GM12878 (cell line): ENCODE measurements around the gene SRBD1. TPM values are rescaled to one million over a fixed set of nuclear protein-coding genes. Genes with fewer than 3 reads are reported as not detected.

Experiments used
- ATAC-seq: fragments of 200-7000 bp; cut with Tn5 transposase; 3 replicates; pipeline ENCODE4 v1.9.1; 2020; ENCODE audit warnings: mild to moderate bottlenecking, moderate library complexity
- BruUV-seq: library from RNA; stranded (reverse); fragments of 400-500 nt; replicated peaks from 2 replicates; lab custom pipeline; 2021; lab: Mats Ljungman, UMichigan
- CTCF ChIA-PET: fragments of 300-600 bp; sonication (Branson Sonifier 250); formaldehyde crosslinking; extraction: SDS; loops from one replicate; lab custom pipeline; 2021; ENCODE audit warnings: inconsistent platforms; lab: Yijun Ruan, JAX
- POLR2A ChIA-PET: fragments of 350-600 bp; formaldehyde crosslinking; extraction: SDS; loops from one replicate; lab custom pipeline; 2021; ENCODE audit warnings: inconsistent platforms; lab: Charles Lee
- RAD21 ChIA-PET: fragments of 300-600 bp; sonication (Branson Sonifier 250); formaldehyde crosslinking; loops from one replicate; lab custom pipeline; 2023; ENCODE audit warnings: antibody characterized with exemption; ENCODE audit not compliant: unreplicated experiment; lab: Charles Lee
- SMC1A ChIA-PET: fragments of 300-600 bp; sonication (Branson Sonifier 250); formaldehyde crosslinking; loops from one replicate; lab custom pipeline; 2023; ENCODE audit not compliant: unreplicated experiment, uncharacterized antibody; lab: Charles Lee
- DNase-seq: peaks from one replicate; pipeline ENCODE4 v3.0.0-alpha.2; 2011; ENCODE audit warnings: low read depth, low spot score
- FAIRE-seq: peaks from 3 replicates; lab custom pipeline; 2011; peaks lifted over from hg19 to GRCh38; lab: Jason Lieb, UNC
- H2AFZ ChIP-seq: 2 replicates; pipeline ENCODE4 v1.6.0; 2011; ENCODE audit warnings: low read depth, low read length, control low read depth; ENCODE audit not compliant: control insufficient read depth
- H3K27ac ChIP-seq: 2 replicates; pipeline ENCODE4 v1.5.1; 2011; ENCODE audit warnings: control low read depth; ENCODE audit not compliant: control insufficient read depth, insufficient read depth
- H3K27me3 ChIP-seq, 2 experiments: replicated peaks in 1 of 2; 2 replicates each; pipeline versions ENCODE4 v1.6.0 to v1.6.1; 2011; ENCODE audit warnings: low read length in 1 of 2; ENCODE audit not compliant: control insufficient read depth in 2 of 2, insufficient read depth in 2 of 2
- H3K36me3 ChIP-seq, 2 experiments: 2 replicates each; pipeline ENCODE4 v1.5.1; 2011; ENCODE audit warnings: low read length in 1 of 2; ENCODE audit not compliant: control insufficient read depth in 2 of 2, insufficient read depth in 2 of 2
- H3K4me1 ChIP-seq: 2 replicates; pipeline ENCODE4 v1.6.1; 2011; ENCODE audit warnings: mild to moderate bottlenecking, low read length, moderate library complexity, mixed read lengths; ENCODE audit not compliant: control insufficient read depth, insufficient read depth
- H3K4me2 ChIP-seq: 2 replicates; pipeline ENCODE4 v1.6.0; 2011; ENCODE audit warnings: control low read depth; ENCODE audit not compliant: control insufficient read depth, insufficient read depth
- H3K4me3 ChIP-seq: fragments of 200-600 bp; sonication (generic); 2 replicates; pipeline ENCODE4 v1.5.1; 2016
- H3K79me2 ChIP-seq: 2 replicates; pipeline ENCODE4 v1.6.0; 2011; ENCODE audit warnings: low read length; ENCODE audit not compliant: control insufficient read depth, insufficient read depth
- H3K9ac ChIP-seq: 2 replicates; pipeline ENCODE4 v1.8.0; 2011; ENCODE audit warnings: low read length, control low read depth, mixed read lengths; ENCODE audit not compliant: control insufficient read depth, insufficient read depth
- H3K9me3 ChIP-seq: replicated peaks from 3 replicates; pipeline ENCODE4 v1.5.1; 2011; ENCODE audit warnings: mild to moderate bottlenecking, low read length; ENCODE audit not compliant: control insufficient read depth, insufficient read depth
- H4K20me1 ChIP-seq: 2 replicates; pipeline ENCODE4 v1.6.0; 2011; ENCODE audit not compliant: control insufficient read depth, insufficient read depth
- ASH2L ChIP-seq: fragments of 300-600, 200-600 bp; sonication (generic); IDR thresholded peaks from 2 replicates; pipeline ENCODE4 v1.6.1; 2017; ENCODE audit warnings: low read depth, mild to moderate bottlenecking, borderline replicate concordance
- ATF3 ChIP-seq: IDR thresholded peaks from 2 replicates; pipeline ENCODE4 v1.6.1; 2011; ENCODE audit warnings: low read depth, mild to moderate bottlenecking, low read length, moderate library complexity, borderline replicate concordance; ENCODE audit errors: extremely low read depth
- BACH1 ChIP-seq: fragments of 450-650 bp; IDR thresholded peaks from 2 replicates; pipeline ENCODE4 v1.6.1; 2017; ENCODE audit warnings: mild to moderate bottlenecking, borderline replicate concordance
- BRCA1 ChIP-seq: IDR thresholded peaks from 2 replicates; pipeline ENCODE4 v1.6.1; 2011; ENCODE audit warnings: low read depth, low read length, improper control_type of control experiment
- KLF5 ChIP-seq: fragments of 450-650 bp; IDR thresholded peaks from 2 replicates; pipeline ENCODE4 v1.6.1; 2014; ENCODE audit warnings: mild to moderate bottlenecking; ENCODE audit not compliant: partially characterized antibody
- NBN ChIP-seq: fragments of 450-650 bp; IDR thresholded peaks from 2 replicates; pipeline ENCODE4 v1.6.1; 2016
- NFIC ChIP-seq: IDR thresholded peaks from 2 replicates; pipeline ENCODE4 v1.6.1; 2012; ENCODE audit warnings: low read depth, mild to moderate bottlenecking, inconsistent platforms, low read length, moderate library complexity
- NFYA ChIP-seq: IDR thresholded peaks from 2 replicates; pipeline ENCODE4 v1.6.1; 2011; ENCODE audit warnings: low read depth, mild to moderate bottlenecking, low read length, improper control_type of control experiment, borderline replicate concordance
- PAX8 ChIP-seq: fragments of 450-650 bp; IDR thresholded peaks from 2 replicates; pipeline ENCODE4 v1.6.1; 2017; ENCODE audit warnings: mild to moderate bottlenecking, moderate library complexity
- RCOR1 ChIP-seq: conservative IDR thresholded peaks from 2 replicates; pipeline ENCODE4 v1.6.1; 2012; ENCODE audit warnings: low read depth, low read length, improper control_type of control experiment
- ZNF384 ChIP-seq: IDR thresholded peaks from 2 replicates; pipeline ENCODE4 v1.6.1; 2012; ENCODE audit warnings: low read depth, mild to moderate bottlenecking, low read length, improper control_type of control experiment, borderline replicate concordance
- WGBS: methylation state at CpG from one replicate; pipeline ENCODE4 v1.1.6; 2016; ENCODE audit warnings: low lambda C conversion rate; ENCODE audit not compliant: insufficient replicate concordance, insufficient coverage; ENCODE audit errors: missing lambda C conversion rate; 5-methylcytosine and 5-hydroxymethylcytosine counted together
- in situ Hi-C: fragments of 300-500 bp; cut with MboI; formaldehyde crosslinking; loops from 9 replicates; pipeline ENCODE4 v1.14.3; 2018; ENCODE audit warnings: mixed read lengths
- intact Hi-C: fragments of 100-400 bp; cut with micrococcal nuclease; formaldehyde crosslinking; loops from one replicate; pipeline ENCODE4 v1.14.2; 2022; ENCODE audit not compliant: unreplicated experiment
- polyA plus RNA-seq, 11 experiments: library from polyadenylated mRNA; depleted of rRNA in 4 of 11; unstranded in 6 of 11; stranded (reverse) in 5 of 11; fragments of >200 nt; fragmentation: Nextera tagmentation in 4 of 11; fragmentation: Illumina TruSeq in 1 of 11; extraction: Ambion mirVana in 4 of 11; extraction: Trizol in 1 of 11; gene quantifications; 1 replicate in 1 of 11; 2 replicates in 10 of 11; pipeline versions ENCODE4 v1.2.1 to v1.2.3, GENCODE V29; 2011 to 2016; ENCODE audit warnings: inconsistent platforms in 2 of 11, missing spikeins in 2 of 11, low read depth in 1 of 11
- total RNA-seq, 4 experiments: library from RNA; depleted of rRNA in 3 of 4; stranded (reverse); fragments of >200 nt in 3 of 4; fragmentation: Illumina TruSeq in 1 of 4; extraction: Trizol in 1 of 4; gene quantifications; 2 replicates each; pipeline versions ENCODE4 v1.2.1 to v1.2.3, GENCODE V29; 2013 to 2021
- TF ChIP-seq, protein P1 (sequence below): fragments of 450-650 bp; IDR thresholded peaks from 2 replicates; pipeline ENCODE4 v1.6.1; 2018; ENCODE audit warnings: mild to moderate bottlenecking, low read depth, moderate library complexity; ENCODE audit not compliant: partially characterized antibody

The SRBD1 gene
- total and polyA plus RNA-seq, 10 of the 15 experiments (the other 5 are each of a cell fraction or from before 2014, with no cell fraction given) = 9.7 to 33.1 (median 20.1) TPM

DNA sequence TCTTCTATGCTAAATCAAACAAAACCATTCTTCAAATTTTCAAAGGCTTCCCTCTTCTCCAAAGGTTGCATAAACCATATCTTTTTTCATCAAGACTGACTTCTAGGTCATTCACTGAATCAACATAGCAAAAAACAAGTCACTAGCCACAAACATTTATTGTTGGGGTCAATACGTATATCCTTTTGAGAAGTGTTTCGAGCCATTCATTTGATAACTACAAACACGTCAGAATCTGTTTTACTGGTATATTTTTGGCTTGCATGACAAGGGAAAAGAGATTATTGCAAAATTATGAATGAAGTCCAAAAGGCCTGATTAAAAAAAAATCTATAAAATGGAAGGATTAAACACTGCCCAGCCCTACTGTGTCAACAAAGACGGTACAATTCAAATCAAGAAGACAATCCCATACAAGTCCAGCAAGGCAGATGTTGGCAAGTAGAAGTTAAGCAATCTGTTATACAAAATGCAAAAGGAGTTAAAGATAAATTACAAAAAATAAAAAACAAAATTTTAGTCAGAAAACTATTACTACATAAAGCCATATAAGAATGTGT is 222.4 kb downstream of the SRBD1 start (continued):
- TF ChIP-seq ATF3 = no peak
- TF ChIP-seq, all 136 proteins: peak for 0

DNA sequence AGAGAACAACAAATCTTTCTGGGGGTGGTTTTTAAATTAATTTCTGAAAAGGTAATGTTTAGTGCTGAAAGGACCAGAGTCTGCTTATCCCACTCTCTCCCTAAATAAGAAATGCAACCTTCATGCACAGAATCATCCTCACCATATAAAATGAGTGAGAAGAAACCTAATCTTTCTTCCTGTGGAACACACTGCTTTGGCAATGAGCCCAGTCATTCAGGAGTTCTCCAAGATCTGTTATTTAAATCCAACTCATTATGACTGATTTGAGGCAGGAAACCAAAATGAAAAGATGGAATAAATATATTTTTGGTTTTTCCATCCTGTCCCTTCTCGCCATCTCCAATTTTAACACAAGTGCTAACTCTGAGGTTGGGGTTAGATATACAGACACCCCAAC is 228.3 kb downstream of the SRBD1 start:
- no peak overlapping the region for H2AFZ ChIP-seq
- no peak overlapping the region for H3K4me2 ChIP-seq
- no peak for DNase-seq
- no TSS peak for BruUV-seq
- H3K27me3 ChIP-seq = no peaks in the 10 kb centered on the region
- ChIA-PET CTCF (interaction anchor here (0.6 kb wide), 1 partner anchor 55 kb away, joined by 3 read pairs; no protein-coding TSS in a partner anchor), RAD21 (no interaction called here)
- no peak for FAIRE-seq
- no peaks in the 10 kb centered on the region for H4K20me1 ChIP-seq
- H3K4me1 ChIP-seq = no peaks in the 10 kb centered on the region
- no peak overlapping the region for H3K4me3 ChIP-seq
- TF ChIP-seq PAX8 = no peak
- no peak for TF ChIP-seq NFIC
- no peak for TF ChIP-seq ZNF384
- no peak for TF ChIP-seq BRCA1
- TF ChIP-seq BACH1 = no peak
- TF ChIP-seq, protein P1, sequence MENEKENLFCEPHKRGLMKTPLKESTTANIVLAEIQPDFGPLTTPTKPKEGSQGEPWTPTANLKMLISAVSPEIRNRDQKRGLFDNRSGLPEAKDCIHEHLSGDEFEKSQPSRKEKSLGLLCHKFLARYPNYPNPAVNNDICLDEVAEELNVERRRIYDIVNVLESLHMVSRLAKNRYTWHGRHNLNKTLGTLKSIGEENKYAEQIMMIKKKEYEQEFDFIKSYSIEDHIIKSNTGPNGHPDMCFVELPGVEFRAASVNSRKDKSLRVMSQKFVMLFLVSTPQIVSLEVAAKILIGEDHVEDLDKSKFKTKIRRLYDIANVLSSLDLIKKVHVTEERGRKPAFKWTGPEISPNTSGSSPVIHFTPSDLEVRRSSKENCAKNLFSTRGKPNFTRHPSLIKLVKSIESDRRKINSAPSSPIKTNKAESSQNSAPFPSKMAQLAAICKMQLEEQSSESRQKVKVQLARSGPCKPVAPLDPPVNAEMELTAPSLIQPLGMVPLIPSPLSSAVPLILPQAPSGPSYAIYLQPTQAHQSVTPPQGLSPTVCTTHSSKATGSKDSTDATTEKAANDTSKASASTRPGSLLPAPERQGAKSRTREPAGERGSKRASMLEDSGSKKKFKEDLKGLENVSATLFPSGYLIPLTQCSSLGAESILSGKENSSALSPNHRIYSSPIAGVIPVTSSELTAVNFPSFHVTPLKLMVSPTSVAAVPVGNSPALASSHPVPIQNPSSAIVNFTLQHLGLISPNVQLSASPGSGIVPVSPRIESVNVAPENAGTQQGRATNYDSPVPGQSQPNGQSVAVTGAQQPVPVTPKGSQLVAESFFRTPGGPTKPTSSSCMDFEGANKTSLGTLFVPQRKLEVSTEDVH = no peak
- no peak for TF ChIP-seq NBN
- TF ChIP-seq RCOR1 = no peak
- no peak for TF ChIP-seq NFYA
- no peak for TF ChIP-seq KLF5
- TF ChIP-seq ASH2L = no peak
- TF ChIP-seq, all 136 proteins: peak for 0
- Histone ChIP-seq H3K79me2 (no peaks in the 10 kb centered on the region), H3K36me3 (no peaks in the 10 kb centered on the region), H3K27ac (no peak overlapping the region), H3K9me3 (no peaks in the 10 kb centered on the region), H3K9ac (no peak overlapping the region)
- intact Hi-C loops (no loop called here), in situ Hi-C loops (no loop called here)
- ATAC-seq = no peak
- 79% methylated on average over 1 of the region's 1 CpG for WGBS
- SMC1A ChIA-PET = interaction anchor here (1.2 kb wide), 1 partner anchor 53 kb away, joined by 3 read pairs; no protein-coding TSS in a partner anchor
- POLR2A ChIA-PET = no interaction called here
